Esophagus squamous epithelium (tissue), 4 donors: Measurements from ENCODE around the gene SPINDOC.

Experiments
- POLR2A ChIP-seq, 4 donors: fragments of 450-650 bp; IDR thresholded peaks; one replicate each; pipeline ENCODE4 v1.6.1; 2017; ENCODE audit warnings: antibody characterized with exemption in 4 of 4, mild to moderate bottlenecking in 4 of 4, moderate library complexity in 3 of 4
- TF ChIP-seq, protein P1 (sequence below), 6 experiments: fragments of 450-650 bp in 4 of 6; fragments of 200-600 bp in 2 of 6; sonication (generic) in 2 of 6; IDR thresholded peaks; one replicate each; pipeline ENCODE4 v1.5.1; 2016 to 2019; ENCODE audit warnings: antibody characterized with exemption in 6 of 6, mild to moderate bottlenecking in 4 of 6, moderate library complexity in 4 of 6

DNA sequence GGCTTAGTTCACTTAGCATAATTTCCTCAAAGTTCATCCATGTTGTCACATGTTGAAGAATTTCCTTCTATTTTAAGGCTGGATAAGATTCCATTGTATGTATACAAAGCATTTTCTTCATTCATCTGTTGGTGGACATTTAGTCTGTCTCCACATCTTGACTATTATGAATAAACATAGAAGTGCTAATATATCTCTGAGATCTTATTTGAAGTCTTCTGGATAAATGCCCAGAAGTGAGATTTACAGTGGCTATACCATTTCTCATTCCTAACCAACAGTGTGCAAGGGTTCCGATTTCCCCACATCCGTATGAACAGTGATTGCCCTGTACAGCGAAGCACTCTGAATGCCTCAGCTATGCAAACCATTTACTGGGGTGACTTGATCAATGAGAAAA is 38.1 kb upstream of the SPINDOC start:
- TF ChIP-seq, protein P1, sequence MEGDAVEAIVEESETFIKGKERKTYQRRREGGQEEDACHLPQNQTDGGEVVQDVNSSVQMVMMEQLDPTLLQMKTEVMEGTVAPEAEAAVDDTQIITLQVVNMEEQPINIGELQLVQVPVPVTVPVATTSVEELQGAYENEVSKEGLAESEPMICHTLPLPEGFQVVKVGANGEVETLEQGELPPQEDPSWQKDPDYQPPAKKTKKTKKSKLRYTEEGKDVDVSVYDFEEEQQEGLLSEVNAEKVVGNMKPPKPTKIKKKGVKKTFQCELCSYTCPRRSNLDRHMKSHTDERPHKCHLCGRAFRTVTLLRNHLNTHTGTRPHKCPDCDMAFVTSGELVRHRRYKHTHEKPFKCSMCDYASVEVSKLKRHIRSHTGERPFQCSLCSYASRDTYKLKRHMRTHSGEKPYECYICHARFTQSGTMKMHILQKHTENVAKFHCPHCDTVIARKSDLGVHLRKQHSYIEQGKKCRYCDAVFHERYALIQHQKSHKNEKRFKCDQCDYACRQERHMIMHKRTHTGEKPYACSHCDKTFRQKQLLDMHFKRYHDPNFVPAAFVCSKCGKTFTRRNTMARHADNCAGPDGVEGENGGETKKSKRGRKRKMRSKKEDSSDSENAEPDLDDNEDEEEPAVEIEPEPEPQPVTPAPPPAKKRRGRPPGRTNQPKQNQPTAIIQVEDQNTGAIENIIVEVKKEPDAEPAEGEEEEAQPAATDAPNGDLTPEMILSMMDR (IDR thresholded peaks at IDR 0.05), result no peak
- no peak for TF ChIP-seq POLR2A (IDR thresholded peaks at IDR 0.05)
